NT2/D1 (cell line): Measurements from ENCODE around the gene FAM204A.

ENCODE experiments used
- DNase-seq: peaks from one replicate; pipeline ENCODE4 v3.0.0-alpha.2; 2011; ENCODE audit warnings: low read depth, low spot score
- H3K27me3 ChIP-seq: 2 replicates; pipeline ENCODE4 v1.6.0; 2011; ENCODE audit warnings: mild to moderate bottlenecking; ENCODE audit not compliant: insufficient read length, insufficient read depth
- H3K36me3 ChIP-seq: 2 replicates; pipeline ENCODE4 v1.6.1; 2011; ENCODE audit warnings: mild to moderate bottlenecking, low read length, mixed read lengths; ENCODE audit not compliant: insufficient read depth, insufficient read length
- H3K4me1 ChIP-seq: 2 replicates; pipeline ENCODE4 v1.5.1; 2011; ENCODE audit not compliant: insufficient read depth, insufficient read length
- H3K4me3 ChIP-seq: 2 replicates; pipeline ENCODE4 v1.5.1; 2011; ENCODE audit warnings: low read depth; ENCODE audit not compliant: insufficient read length
- H3K9ac ChIP-seq: 2 replicates; pipeline ENCODE4 v1.6.0; 2011; ENCODE audit warnings: low read depth; ENCODE audit not compliant: insufficient read length
- H3K9me3 ChIP-seq: 2 replicates; pipeline ENCODE4 v1.5.1; 2011; ENCODE audit warnings: mild to moderate bottlenecking, low read length; ENCODE audit not compliant: insufficient read depth
- SUZ12 ChIP-seq: IDR thresholded peaks from 2 replicates; pipeline ENCODE4 v1.6.1; 2011; ENCODE audit not compliant: insufficient read length, insufficient read depth; ENCODE audit errors: extremely low read depth
- YY1 ChIP-seq: IDR thresholded peaks from 2 replicates; pipeline ENCODE4 v1.6.1; 2011; ENCODE audit not compliant: insufficient read length, insufficient read depth
- ZNF274 ChIP-seq: IDR thresholded peaks from 2 replicates; pipeline ENCODE4 v1.6.1; 2011; ENCODE audit warnings: mild to moderate bottlenecking, low read depth, low read length

FAM204A gene

GRCh38 chr10:118256825-118257570 lies 85.1 kb downstream of the FAM204A start:
- Histone ChIP-seq H3K36me3 (no peaks in the 10 kb centered on the region), H3K4me3 (no peak overlapping the region), H3K9me3 (no peaks in the 10 kb centered on the region), H3K27me3 (peaks cover 74% of the 10 kb centered on the region), H3K4me1 (no peaks in the 10 kb centered on the region), H3K9ac (no peak overlapping the region)
- TF ChIP-seq SUZ12 (no peak), YY1 (no peak), ZNF274 (no peak)
- DNase-seq = no peak

- no peak for TF ChIP-seq YY1
Observed at GRCh38 chr10:118256209-118256608, 85.9 kb downstream of the FAM204A start.

GRCh38 chr10:118255355-118255754 lies 86.8 kb downstream of the FAM204A start:
- Histone ChIP-seq H3K9ac (no peak overlapping the region), H3K4me3 (no peak overlapping the region), H3K9me3 (no peaks in the 10 kb centered on the region), H3K36me3 (no peaks in the 10 kb centered on the region), H3K4me1 (no peaks in the 10 kb centered on the region), H3K27me3 (peaks cover 73% of the 10 kb centered on the region)
- TF ChIP-seq ZNF274 = no peak
- no peak for DNase-seq

More at GRCh38 chr10:118256209-118256608, 85.9 kb downstream of the FAM204A start:
- H3K4me1 ChIP-seq = no peaks in the 10 kb centered on the region
- H3K36me3 ChIP-seq = no peaks in the 10 kb centered on the region
- H3K4me3 ChIP-seq = no peak overlapping the region
- H3K9ac ChIP-seq = no peak overlapping the region
- no peaks in the 10 kb centered on the region for H3K9me3 ChIP-seq
- no peak for DNase-seq
- peaks cover 74% of the 10 kb centered on the region for H3K27me3 ChIP-seq

GRCh38 chr10:118254654-118255053 lies 87.5 kb downstream of the FAM204A start:
- no peak overlapping the region for H3K4me3 ChIP-seq
- H3K4me1 ChIP-seq = no peaks in the 10 kb centered on the region
- H3K36me3 ChIP-seq = no peaks in the 10 kb centered on the region
- no peak for TF ChIP-seq SUZ12
- TF ChIP-seq YY1 = no peak
- TF ChIP-seq ZNF274 = no peak
- no peaks in the 10 kb centered on the region for H3K9me3 ChIP-seq
- peaks cover 73% of the 10 kb centered on the region for H3K27me3 ChIP-seq
- DNase-seq = no peak
- no peak overlapping the region for H3K9ac ChIP-seq

GRCh38 chr10:118253397-118253796 lies 88.7 kb downstream of the FAM204A start:
- Histone ChIP-seq H3K9ac (no peak overlapping the region), H3K9me3 (no peaks in the 10 kb centered on the region), H3K27me3 (peaks cover 80% of the 10 kb centered on the region), H3K36me3 (no peaks in the 10 kb centered on the region), H3K4me1 (no peaks in the 10 kb centered on the region), H3K4me3 (no peak overlapping the region)
- no peak for DNase-seq
- TF ChIP-seq SUZ12 (no peak), ZNF274 (no peak), YY1 (no peak)

- TF ChIP-seq SUZ12 (no peak), YY1 (no peak), ZNF274 (no peak)
Observed at GRCh38 chr10:118251791-118252190, 90.3 kb downstream of the FAM204A start.

GRCh38 chr10:118249714-118250113 lies 92.4 kb downstream of the FAM204A start:
- H3K27me3 ChIP-seq = peaks cover 86% of the 10 kb centered on the region
- H3K4me3 ChIP-seq = no peak overlapping the region
- H3K4me1 ChIP-seq = no peaks in the 10 kb centered on the region
- H3K9me3 ChIP-seq = no peaks in the 10 kb centered on the region
- TF ChIP-seq ZNF274 = no peak
- TF ChIP-seq YY1 = no peak
- no peak for TF ChIP-seq SUZ12
- H3K36me3 ChIP-seq = no peaks in the 10 kb centered on the region
- DNase-seq = no peak
- H3K9ac ChIP-seq = no peak overlapping the region

More at GRCh38 chr10:118251791-118252190, 90.3 kb downstream of the FAM204A start:
- H3K4me1 ChIP-seq = no peaks in the 10 kb centered on the region
- no peak for DNase-seq
- no peaks in the 10 kb centered on the region for H3K9me3 ChIP-seq
- H3K9ac ChIP-seq = no peak overlapping the region
- H3K4me3 ChIP-seq = no peak overlapping the region
- no peaks in the 10 kb centered on the region for H3K36me3 ChIP-seq
- peaks cover 86% of the 10 kb centered on the region for H3K27me3 ChIP-seq
